HG02571 (cell line): ENCODE results near the gene CPN1.
"Not testable (repeated sequence)": the region's sequence is repeated elsewhere in the genome, so short reads cannot be mapped to it uniquely, and the experiment has no call there.

Experiments used
- ATAC-seq: cut with Tn5 transposase; IDR thresholded peaks from one replicate; pipeline ENCODE4 v1.9.1; 2021; ENCODE audit warnings: mild to moderate bottlenecking, moderate library complexity; ENCODE audit not compliant: unreplicated experiment

The CPN1 gene

DNA sequence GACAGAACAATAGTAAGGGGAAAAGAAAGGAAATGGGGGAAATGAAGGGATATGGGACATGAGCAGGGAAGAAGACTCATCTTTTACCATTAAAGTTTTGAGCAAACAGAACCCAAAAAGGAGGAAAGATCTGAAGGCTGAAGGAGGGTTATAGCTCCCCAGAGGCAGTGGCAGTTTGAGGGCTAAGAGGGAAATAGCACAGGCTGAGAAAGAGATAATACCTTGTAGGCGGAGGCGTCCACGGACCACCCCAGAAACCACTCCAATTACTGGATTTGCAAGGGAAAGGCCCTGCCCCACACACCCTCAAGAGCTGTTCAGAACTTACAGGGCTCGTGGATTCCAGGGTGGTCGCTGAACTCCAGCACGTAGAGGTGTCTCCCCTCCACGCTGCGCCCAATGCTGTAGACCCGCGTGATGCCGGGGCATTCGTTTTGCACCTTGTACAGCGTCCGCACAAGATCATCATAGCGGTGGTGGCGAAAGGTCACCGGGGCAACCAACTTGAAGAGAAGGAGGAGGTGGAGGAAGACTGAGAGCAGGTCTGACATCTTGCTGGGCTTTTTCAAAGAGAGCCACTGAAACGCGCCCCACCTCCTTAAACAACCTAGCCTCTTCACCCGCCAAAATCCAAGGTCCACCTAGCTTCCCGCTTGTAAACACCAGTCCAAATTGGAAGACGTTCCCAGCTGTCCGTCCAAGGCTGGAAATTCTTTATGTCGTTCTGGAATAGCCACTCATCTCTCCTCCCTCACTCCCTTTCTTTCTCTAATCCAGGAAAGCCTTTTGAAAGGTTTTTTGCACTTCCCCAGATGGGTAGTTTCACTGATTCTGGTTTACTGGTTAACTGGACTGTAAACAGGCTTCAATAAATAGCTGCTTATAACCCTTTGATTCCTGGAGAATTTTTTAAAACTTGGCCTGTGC, at the start of gene CPN1:
CPN1 (minus strand) TSS at position 795 of the 927 bp plus-strand sequence; CDS start at position 551, 244 bp downstream.
- no peak for ATAC-seq

DNA sequence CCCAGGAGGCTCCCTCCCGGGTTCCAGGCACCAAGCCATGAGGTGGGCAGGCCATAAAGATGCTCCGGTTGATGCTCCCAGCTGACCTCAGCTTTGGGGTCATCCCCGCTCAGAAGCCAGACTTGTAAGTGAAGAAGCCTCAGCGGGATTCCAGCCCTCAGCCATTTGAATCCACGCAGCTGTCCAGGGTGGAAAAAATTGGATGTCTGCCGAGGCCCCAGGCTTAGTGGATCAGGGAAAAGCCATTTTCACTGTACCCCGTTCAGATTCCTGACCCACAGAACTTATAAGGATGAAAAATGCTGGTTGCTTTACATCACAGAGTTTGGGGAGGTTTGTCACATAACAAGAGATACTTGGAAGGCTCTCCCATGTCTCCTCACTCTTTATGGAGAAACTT, 49.2 kb upstream of the CPN1 start:
- ATAC-seq, result no peak

DNA sequence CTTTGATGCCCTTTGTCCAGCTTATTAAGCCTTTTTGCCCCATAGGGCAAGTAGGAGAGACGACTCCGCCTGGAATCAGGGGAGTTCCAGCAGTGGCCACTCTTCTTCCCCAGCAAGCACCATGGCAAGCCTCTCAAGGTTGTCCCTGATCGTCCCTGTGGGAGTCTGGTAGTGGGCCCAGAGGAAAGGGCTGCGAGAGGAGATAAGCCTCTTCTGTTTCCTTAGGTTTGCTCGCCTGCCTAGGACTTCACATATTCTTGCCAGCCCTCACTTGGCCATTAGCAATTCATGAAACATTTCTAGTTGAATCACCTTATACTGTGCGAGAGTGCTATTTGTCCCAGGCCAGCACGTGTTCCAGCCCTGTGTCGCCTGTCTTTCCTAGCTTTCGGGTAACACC, 47.8 kb upstream of the CPN1 start:
- no peak for ATAC-seq

DNA sequence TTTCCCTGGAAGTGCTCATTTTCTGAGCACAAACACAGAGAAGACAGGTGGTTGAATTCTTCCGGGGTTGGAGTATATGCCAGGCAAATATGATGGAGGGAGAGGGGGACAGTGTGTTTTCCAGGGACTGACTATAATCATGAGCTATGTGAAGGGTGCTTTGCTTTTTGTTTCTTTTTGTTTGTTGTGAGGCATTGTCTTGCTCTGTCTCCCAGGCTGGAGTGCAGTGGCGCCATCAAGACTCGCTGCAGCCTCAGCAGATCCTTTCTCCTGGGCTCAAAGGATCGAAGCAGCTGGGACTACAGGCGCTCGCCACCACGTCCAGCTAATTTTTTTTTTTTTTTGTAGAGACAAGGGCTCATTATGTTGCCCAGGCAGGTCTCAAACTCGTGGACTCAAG, 47.3 kb upstream of the CPN1 start:
- ATAC-seq, result no peak

DNA sequence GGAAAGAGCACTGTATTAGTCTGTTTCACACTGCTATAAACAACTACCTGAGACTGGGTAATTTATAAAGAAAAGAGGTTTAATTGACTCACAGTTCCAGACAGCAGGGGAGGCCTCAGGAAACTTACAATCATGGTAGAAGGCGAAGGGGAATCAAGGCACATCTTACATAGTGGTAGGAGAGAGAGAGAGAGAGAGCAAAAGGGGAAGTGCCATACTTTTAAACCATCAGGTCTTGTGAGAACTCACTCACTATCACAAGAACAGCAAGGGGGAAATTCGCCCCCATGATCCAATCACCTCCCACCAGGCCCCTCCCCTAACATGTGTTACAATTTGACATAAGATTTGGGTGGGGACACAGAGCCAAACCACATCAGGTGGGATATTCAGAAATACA, 43.7 kb upstream of the CPN1 start:
- ATAC-seq, result not testable (repeated sequence)

DNA sequence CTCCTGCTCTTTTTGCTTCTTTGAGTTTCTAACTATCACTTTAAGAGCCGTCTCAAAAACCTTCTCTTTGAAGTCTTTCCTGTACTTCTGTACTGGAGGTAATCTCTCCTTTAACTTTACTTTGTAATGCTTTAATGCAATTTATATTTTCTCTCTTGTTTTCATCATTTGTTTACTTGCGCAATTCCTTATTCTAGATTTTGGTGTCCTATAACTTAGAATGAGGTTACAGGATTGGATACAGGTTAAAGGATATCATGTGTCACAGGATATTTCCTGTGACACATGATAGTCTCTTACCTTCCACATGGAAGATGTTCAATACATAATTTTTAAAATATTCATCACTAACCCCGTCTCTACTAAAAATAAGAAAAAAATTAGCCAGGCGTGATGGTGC, 42.4 kb upstream of the CPN1 start:
- ATAC-seq, result no peak

DNA sequence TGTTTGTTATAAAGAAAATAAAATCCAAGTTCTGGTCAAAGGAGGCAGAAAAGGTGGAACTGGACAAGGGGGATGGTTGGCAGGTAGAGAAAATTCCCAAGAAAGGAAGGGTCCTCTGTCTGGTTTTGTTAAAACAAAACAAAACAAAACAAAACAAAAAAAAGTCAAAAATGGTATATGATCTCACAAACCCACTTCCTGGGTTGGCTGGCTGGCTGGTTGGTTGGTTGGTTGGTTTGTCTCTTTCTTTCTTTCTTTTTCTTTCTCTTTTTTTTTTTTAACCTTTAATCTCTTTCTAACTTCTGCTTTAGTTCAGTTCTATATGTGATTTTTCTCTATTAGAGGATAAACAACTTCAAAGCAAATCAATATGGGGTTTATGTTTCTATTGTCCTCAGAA, 41.1 kb upstream of the CPN1 start:
- no peak for ATAC-seq

DNA sequence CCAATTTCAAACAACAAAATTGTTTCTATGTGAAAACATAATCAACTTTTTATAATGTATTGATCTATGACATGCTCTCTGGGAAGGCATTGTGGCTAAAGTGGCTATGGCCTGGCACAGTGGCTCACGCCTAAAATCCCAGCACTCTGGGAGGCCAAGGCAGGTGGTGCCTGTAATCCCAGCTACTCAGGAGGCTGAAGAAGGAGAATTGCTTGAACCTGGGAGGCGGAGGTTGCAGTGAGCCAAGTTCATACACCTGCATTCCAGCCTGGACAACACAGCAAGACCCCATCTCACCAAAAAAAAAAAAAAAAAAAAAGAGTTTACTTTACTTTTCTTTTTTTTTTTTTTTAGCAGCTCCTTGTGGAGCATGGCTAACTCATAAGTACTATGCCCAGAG, 38.9 kb upstream of the CPN1 start:
- no peak for ATAC-seq

DNA sequence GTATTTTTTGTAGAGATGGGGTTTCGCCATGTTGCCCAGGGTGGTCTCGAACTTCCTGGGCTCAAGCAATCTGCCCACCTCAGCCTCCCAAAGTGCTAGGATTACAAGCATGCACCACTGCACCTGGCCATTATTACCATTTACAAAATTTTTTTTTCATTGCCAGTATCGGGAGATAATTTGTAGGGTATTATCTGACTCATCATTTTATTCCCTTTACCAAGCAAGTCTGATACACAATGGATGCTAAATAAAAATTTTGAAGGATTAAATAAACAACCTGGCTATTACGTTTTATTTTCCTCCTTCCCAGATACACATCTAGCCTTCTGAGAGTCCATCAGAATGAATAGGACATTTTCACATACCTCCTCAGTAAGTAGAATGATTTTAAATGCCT, 38.1 kb upstream of the CPN1 start:
- no peak for ATAC-seq

DNA sequence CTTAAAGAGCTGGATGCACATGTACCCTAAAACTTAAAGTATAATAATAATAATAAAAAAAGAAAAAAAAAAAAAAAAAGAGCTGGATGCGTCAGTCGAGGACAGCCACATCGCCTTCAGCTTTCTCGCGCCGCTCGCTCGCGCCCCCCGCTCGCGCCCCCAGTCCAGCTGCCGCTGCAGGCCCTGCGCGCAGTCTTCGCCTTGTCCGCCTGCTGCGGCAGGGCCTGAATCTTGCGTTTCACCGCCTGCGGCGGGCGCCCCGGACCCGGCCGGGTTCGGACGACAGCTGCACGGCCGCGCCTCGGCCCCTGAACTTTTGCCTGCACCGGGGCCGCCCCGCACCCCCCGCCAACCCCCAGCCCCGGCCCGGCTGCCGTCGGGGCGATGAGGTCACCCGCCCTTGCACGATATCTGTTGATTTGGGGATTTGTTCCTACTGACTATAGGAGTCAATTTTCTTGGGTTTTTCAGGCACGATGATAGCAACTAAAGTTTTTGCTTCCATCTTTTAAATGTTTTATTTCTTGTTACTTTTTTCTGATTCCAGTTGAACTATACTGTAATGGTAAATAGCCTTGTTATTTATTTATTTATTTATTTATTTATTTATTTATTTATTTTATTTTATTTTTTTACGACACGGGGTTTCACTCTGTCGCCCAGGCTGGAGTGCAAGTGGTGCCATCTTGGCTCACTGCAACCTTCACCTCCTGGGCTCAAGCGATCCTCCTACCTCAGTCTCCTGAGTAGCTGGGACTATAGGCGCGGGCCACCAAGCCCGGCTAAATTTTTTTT, 33.5 kb upstream of the CPN1 start:
- no peak for ATAC-seq

DNA sequence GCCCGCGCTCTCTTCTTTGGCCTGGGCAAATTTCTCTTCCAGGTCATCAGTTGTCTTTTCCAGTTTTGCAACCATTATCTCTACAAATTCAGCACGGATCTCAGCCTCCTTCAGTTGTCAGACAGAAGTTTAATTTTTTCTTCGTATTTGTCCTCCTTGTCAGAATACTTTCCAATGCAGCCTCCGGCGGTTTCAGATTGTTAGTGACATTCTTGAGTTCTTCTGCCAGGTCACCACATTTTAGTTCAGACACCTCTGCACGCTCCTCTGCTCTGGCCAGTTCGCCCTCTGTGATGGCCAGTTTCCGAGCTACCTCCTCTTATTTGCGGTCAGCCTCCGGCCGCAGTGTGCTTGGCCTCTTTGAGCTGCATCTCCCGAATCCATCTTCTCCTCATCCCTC, 32.8 kb upstream of the CPN1 start:
- no peak for ATAC-seq

DNA sequence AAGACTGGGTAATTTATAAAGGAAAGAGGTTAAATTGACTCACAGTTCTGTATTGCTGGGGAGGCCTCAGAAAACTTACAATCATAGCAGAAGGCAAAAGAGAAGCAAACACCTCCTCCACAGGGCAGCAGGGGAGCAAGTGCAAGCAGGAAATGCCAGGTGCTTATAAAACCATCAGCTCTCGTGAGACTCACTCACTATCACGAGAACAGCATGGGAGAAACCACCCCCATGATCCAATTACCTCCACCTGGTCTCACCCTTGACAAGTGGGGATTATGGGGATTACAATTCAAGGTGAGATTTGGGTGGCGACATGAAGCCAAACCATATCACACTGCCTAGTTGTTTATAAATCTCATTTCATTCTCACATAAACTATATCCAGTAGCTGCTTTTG, 28.0 kb upstream of the CPN1 start:
- ATAC-seq, result no peak

DNA sequence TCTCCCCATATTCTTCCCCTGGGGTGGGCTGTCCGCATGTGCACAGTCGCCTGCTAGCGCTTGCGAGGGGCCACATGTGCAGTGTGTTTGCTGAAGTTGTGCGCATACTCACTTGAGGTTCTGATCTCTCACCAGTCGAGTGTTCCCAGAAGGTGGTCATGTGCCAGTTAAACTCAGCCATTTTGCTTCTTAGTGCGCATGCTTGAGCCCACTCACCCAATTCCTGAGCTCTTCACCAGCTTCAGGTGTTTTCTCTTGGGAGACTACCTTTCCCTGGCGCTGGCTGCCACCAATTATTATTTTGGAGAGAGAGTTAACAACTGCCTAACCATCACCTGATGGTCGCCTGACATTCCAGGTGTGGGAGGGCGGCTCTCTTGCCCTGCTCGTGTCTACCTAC, 25.2 kb upstream of the CPN1 start:
- ATAC-seq, result no peak

DNA sequence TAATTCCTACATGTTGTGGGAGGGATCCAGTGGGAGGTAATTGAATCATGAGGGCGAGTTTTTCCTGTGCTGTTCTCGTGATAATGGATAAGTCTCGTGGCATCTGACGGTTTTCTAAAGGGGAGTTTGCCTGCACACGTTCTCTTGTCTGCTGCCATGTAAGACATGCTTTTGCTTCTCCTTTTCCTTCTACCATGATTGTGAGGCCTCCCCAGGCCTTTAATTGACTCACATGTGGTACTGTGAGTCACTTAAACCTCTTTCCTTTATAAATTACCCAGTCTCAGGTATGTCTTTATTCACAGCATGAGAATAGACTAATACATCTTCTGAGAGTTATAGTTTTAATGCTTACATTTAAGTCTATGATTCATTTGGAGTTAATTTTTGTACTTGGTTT, 22.6 kb upstream of the CPN1 start:
- ATAC-seq, result no peak

DNA sequence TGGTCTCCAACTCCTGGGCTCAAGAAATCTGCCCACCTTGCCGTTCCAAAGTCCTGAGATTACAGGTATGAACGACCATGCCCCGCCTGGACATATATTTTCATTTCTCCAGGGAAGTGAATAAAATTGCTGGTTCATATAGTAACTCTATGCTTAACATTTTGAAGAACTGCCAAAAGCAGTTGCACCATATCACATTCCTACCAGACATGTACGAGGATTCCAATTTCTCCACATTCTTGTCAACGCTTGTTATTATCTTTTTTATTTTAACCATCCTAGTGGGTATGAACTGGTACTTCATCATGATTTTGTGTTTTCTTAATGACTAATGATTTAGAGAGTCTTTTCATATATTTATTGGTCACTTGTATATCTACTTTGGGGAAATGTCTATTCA, 21.9 kb upstream of the CPN1 start:
- ATAC-seq, result no peak

DNA sequence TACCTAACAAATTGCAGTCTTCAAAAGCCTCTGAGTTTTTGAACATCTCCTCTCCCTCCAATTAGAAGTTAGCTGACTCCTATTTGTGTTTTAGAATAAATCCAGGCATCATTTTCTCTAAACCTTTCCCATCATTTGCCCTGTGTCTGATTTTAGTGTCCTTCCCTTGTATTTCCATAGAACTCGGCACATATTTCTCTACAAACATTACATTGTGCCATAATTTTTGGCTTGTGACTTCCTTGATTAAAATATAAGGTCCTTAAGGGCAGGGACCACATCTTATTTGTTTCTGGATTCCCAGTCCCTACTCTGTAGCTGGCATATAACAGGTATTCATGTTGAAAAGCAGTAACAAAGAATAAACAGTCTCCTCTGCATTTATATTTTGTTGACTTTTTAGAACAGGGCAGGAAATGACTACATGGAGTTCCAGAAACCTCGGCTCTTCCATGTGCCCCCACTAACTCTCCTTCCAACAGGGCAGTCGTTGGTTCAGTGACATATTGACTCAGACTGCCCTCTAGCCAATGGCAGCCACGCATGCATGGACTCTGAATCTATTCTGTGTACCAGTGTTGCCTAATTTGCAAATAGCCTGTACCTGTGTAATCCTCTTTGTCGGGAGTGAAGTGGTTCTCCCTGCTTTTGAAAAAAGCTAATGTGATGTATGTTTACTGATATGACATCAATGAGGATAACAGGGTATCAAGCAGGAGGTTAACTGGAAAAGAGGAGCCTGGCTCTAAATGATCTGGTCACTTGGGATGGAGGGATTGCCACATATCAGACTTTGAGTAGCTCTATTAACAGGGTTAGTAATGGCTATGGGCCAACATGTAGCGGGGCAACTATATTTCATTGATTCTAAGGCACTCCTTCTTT, 19.8 kb upstream of the CPN1 start:
- no peak for ATAC-seq

DNA sequence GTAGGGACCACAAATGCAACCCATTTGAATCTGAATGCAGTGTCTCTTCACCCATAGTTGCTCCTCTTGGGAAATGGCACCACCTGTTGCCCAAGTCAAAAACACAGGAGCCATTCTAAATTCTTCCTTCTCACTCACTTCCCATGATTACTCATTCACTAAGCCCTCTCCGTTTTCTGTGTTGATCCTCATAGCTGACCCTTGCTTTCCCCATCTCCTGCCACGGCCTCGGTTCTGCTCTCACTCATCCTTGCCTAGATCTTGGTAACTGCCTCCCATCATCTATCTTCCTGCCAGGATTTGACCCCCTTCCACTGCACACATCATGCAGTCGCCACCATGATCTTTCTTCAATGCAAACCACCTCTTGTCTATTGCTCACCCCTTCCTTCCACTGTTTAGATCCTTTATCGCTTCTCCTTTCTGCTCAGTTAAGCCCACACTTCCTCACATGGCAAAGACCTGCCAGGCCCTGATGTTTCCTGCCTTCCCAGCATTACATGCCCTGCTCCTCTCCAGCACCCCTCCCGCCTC, 19.0 kb upstream of the CPN1 start:
- ATAC-seq, result no peak

DNA sequence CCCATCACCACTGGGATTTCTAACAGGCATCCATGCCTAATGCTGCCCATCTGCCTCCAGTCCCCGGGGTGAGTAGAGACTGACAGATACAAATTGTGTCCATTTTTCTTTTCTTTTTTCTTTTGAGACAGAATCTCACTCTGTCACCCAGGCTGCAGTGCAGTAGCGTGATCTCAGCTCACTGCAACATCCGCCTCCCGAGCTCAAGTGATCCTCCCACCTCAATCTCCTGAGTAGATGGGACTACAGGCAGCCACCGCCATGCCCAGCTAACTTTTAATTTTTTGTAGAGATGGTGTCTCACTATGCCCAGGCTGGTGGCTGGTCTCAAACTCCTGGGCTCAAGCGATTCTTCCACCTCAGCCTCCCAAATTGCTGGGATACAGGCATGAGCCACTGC, 7.6 kb upstream of the CPN1 start:
- no peak for ATAC-seq

DNA sequence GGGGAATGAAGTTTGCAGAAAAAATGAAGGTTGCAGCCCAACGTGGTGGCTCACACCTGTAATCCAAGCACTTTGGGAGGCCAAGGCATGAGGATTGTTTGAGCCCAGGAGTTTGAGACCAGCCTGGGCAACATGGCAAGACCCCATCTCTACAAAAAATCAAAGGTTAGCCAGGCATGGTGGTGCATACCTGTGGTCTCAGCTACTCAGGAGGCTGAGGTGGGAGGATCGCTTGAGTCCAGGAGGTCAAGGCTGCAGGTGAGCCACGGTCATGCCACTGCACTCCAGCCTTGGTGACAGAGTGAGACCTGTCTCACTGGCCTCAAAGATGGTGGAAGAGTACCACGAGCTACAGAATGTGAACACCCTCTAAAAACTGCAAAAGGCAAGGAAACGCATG, 5.0 kb upstream of the CPN1 start:
- not testable (repeated sequence) for ATAC-seq

DNA sequence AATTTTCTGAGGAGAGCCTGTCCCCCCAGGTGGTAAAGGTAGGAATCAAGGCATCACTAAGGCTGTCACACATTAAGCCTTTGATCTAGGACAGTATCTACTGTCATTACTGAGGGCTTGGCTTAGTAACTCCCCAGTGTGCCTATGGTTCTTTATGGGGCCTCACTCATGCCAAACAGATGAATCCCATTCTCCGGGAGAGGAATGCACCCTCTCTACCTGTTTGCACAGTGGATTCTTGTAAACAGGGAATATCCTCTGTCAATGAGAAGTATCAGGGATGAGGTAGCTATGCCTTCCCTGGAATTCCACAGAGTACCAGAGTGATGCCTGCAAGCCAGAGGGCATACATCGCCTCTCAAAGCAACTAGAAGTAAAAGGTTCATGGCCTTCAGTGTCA, 3.9 kb upstream of the CPN1 start:
- no peak for ATAC-seq

DNA sequence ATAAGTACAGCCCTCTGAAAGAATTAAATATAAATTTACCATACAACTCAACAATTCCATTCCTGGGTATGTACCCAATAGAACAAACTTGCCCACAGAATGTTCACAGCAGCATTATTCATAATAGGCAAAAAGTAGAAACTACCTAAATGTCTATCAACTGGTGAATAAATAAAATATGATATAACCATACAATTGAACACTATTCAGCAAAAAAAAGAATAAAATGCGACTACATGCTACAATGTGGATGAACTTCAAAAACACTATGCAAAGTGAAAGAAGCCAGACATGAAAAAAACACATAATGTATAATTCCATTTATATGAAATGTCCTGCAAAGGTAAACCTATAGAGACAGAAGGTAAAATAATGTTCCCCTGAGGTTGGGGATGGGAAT, 2.0 kb upstream of the CPN1 start:
- ATAC-seq, result no peak
